ENCODE results near the gene ITPR3. TPM values are rescaled to one million over a fixed set of nuclear protein-coding genes. Genes with fewer than 3 reads are reported as not detected.
A peak's percentile ranks its signal among the peaks of the same experiment; 100 is the strongest.
"Not testable (repeated sequence)": the region's sequence is repeated elsewhere in the genome, so short reads cannot be mapped to it uniquely, and the experiment has no call there.

Gene ITPR3
- total RNA-seq, 1 donor from 2014 or later: 5.6 TPM

DNA sequence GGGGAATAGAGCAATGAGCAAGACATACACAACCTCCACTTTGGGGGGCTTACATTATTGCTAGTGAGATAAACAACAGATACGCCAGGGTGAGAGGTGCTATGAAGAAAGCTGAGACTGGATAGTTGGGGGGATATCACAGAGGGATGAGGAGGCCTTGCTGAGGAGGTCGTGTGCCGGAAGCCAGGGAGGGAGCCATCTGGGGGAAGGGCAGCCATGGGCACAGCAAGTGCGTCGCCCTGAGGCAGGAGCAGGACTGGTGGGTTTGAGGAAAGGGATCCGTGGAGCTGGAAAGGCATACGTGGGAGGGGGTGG, 28.9 kb upstream of the ITPR3 start:
- Histone ChIP-seq H3K9me3 (replicated peaks) (no peaks in the 10 kb centered on the region), H3K27me3 (ENCODE audit: low read depth) (no peaks in the 10 kb centered on the region), H3K4me1 (peaks cover 43% of the 10 kb centered on the region), H3K4me3 (no peak overlapping the region), H3K27ac (replicated peaks) (no peak overlapping the region), H3K36me3 (no peaks in the 10 kb centered on the region)
- no peak for DNase-seq
- TF ChIP-seq, protein P1, sequence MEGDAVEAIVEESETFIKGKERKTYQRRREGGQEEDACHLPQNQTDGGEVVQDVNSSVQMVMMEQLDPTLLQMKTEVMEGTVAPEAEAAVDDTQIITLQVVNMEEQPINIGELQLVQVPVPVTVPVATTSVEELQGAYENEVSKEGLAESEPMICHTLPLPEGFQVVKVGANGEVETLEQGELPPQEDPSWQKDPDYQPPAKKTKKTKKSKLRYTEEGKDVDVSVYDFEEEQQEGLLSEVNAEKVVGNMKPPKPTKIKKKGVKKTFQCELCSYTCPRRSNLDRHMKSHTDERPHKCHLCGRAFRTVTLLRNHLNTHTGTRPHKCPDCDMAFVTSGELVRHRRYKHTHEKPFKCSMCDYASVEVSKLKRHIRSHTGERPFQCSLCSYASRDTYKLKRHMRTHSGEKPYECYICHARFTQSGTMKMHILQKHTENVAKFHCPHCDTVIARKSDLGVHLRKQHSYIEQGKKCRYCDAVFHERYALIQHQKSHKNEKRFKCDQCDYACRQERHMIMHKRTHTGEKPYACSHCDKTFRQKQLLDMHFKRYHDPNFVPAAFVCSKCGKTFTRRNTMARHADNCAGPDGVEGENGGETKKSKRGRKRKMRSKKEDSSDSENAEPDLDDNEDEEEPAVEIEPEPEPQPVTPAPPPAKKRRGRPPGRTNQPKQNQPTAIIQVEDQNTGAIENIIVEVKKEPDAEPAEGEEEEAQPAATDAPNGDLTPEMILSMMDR (IDR thresholded peaks at IDR 0.05; ENCODE audit: borderline replicate concordance): no peak
- intact Hi-C loops (cut with micrococcal nuclease): no loop called here

DNA sequence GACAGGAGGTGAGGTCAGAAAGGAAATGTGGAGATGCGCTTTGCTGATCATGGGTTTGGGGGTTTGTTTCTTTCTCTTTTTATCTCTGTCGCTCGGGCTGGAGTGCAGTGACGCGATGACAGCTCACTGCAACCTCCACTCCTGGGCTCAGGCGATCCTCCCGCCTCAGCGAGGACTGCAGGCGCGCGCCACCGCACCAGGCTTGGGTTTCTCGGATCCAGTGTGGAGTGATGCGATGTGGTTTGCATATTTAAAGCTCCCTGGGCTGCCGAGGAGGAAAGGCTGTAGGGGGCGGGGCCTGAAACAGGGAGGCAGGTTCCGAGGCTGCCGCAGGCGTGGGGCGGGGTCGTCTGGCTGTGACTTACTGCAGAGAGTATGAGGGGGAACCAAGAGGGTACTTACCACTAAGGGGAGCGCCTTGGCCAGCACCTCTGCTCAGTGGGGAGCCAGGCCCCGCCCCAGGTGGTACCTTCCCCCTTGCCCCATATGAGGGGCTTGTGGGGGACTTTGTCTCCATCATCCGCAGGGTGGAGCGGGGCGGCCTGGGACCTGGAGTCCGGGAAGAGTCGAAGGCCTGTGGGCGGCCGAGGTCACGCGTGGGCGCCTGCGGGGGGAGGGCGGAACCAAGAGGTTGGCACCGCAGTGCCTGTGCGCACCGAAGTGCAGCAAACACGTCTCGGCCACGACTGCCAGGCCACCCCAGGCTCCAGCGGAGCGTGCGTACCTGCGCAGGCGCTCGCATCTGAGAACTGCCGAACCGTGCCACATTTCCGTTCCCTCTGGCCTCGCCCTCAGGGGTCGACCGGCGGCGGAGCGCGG, 28.3 kb upstream of the ITPR3 start:
- Histone ChIP-seq H3K4me1 (peaks cover 48% of the 10 kb centered on the region), H3K27ac (replicated peaks) (no peak overlapping the region), H3K27me3 (ENCODE audit: low read depth) (no peaks in the 10 kb centered on the region), H3K36me3 (no peaks in the 10 kb centered on the region), H3K4me3 (peak overlapping the region; percentile 33), H3K9me3 (replicated peaks) (no peaks in the 10 kb centered on the region)
- no peak for DNase-seq
- TF ChIP-seq, protein P1 (IDR thresholded peaks at IDR 0.05; ENCODE audit: borderline replicate concordance): no peak
- intact Hi-C loops (cut with micrococcal nuclease): no loop called here

DNA sequence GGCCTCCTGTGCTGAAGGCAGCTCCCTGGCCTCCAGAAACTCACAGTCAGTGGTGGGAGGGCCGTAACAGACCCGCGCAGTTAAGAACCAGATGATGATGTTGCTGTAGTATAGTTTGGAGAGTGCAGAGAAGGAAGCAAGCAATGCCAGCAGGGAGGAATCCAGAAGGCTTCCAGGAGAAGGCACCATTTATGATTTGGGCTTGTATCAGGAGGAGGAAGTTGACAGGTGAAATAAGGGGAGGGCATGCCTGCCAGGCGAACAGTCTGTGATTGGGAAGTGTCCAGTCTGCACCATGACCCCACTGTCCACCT, 27.8 kb upstream of the ITPR3 start:
- Histone ChIP-seq H3K4me3 (peak overlapping the region; percentile 33), H3K4me1 (peaks cover 53% of the 10 kb centered on the region), H3K27ac (replicated peaks) (no peak overlapping the region), H3K9me3 (replicated peaks) (no peaks in the 10 kb centered on the region), H3K36me3 (no peaks in the 10 kb centered on the region), H3K27me3 (ENCODE audit: low read depth) (no peaks in the 10 kb centered on the region)
- intact Hi-C loops (cut with micrococcal nuclease): no loop called here
- TF ChIP-seq, protein P1 (IDR thresholded peaks at IDR 0.05; ENCODE audit: borderline replicate concordance): no peak
- DNase-seq: no peak

DNA sequence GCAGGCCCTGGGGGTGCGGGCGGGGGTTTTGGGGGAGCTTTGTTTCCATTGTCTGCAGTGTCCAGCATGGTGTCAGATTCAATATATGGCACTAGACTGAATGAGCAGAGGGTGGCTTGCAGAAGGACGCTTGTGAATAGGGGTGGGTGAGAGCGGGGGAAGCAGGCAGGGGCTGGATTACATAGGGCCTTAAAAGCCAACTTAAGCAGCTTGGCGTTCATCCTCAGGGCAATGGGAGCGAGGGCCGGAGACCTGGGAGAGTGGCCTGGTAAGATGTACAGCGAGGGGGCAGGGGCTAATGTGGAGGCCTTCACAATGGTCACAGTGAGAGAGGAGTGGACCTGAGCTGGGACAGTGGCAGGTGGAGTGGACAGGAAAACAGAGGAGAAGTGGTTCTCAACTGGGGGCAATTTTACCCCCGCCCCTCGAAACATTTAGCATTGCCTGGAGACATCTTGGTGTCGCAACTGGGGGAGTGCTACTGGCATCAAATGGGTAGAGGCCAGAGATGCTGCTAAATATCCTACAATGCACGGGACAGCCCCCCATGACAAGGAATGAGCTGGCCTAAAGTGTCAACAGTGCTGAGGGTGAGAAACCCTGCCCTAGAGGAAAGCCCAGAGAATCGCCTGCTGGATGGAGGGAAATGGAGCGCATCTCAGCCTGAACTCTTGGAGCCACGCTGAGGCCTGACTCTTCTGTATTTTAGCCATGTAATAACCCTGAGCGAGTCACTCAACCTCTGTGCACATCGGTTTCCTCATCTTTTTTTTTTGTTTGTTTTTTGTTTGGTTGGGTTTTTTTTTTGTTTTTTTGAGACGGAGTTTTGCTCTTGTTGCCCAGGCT, 25.9 kb upstream of the ITPR3 start:
- H3K4me1 ChIP-seq: peaks cover 44% of the 10 kb centered on the region
- DNase-seq: no peak
- no peak overlapping the region for H3K27ac ChIP-seq (replicated peaks)
- TF ChIP-seq, protein P1 (IDR thresholded peaks at IDR 0.05; ENCODE audit: borderline replicate concordance): no peak
- intact Hi-C loops (cut with micrococcal nuclease): no loop called here
- no peaks in the 10 kb centered on the region for H3K9me3 ChIP-seq (replicated peaks)
- H3K36me3 ChIP-seq: no peaks in the 10 kb centered on the region
- no peaks in the 10 kb centered on the region for H3K27me3 ChIP-seq (ENCODE audit: low read depth)
- H3K4me3 ChIP-seq: no peak overlapping the region

DNA sequence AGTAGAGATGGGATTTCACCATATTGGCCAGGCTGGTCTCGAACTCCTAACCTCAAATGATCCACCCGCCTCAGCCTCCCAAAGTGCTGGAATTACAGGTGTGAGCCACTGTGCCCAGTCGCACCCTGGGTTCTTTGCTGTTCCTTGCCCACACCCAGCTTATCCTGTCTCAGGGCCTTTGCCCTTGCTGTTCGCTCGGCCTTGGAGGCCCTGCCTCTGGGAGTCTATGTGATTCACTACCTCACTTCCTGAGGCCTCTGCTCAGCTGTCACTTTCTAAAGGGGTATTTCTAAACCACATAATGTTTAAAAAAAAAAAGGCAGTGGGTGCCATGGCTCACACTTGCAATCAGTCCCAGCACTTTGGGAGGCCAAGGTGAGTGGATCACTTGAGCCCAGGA, 24.2 kb upstream of the ITPR3 start:
- H3K4me3 ChIP-seq; DNase-seq; H3K27me3 ChIP-seq (ENCODE audit: low read depth); intact Hi-C loops (cut with micrococcal nuclease); H3K36me3 ChIP-seq; H3K9me3 ChIP-seq (replicated peaks): not testable (repeated sequence)
- Histone ChIP-seq H3K4me1 (peaks cover 33% of the 10 kb centered on the region), H3K27ac (replicated peaks) (peak overlapping the region; percentile 87)

All from left ventricle myocardium inferior (tissue), 1 donor.